HL-60/S4 treated with phorbol 12-myristate 13-acetate at 8.2 ng/mL for 4 days and 3 days (cell line): ENCODE data around the gene ABCC4.

Experiments
- in situ Hi-C: fragments of 300-500 bp; cut with MboI; formaldehyde crosslinking; loops from 2 replicates; pipeline ENCODE4 v1.15.0; 2022; ENCODE audit warnings: low sequenced_read_pairs

Gene ABCC4

DNA sequence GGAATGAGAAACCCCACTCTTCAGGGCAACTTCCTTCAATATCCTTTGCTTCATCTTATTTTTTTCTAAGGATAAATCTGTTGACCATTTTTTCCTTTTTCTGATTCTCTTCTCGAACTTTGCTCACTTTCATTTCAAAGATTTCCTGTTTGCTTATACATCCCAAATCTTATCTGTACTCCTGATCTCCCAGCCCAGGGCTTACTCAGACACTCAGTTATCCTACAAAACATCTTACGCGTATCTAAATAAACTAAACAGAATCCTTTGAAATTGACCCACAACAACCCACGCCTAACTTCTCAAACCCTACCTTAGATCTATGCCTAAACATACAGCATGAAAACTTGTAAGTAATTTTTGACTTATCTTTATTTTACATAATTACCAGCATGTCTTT is 179.2 kb downstream of the ABCC4 start:
- in situ Hi-C loops: no loop called here

DNA sequence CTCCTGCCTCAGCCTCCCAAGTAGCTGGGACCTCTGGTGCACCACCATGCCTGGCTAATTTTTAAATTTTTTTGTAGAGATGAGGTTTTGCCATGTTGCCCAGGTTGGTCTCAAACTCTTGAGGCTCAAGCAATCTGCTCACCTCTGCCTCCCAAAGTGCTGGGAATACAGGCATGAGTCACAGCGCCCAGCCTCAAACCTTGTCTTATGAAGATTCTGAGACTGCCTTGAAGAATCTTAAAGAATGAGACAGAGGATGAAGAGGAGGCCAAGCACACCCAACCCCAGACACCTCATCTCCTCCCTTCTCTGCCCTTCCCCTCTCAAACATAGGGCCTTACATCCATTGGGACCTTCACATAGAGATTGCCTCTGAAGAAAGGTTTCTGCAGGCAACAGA is 179.7 kb downstream of the ABCC4 start:
- in situ Hi-C loops: no loop called here

GRCh38 chr13:95120650-95121049 is 180.6 kb downstream of the ABCC4 start:
- in situ Hi-C loops: no loop called here

GRCh38 chr13:95118541-95119324 is 182.5 kb downstream of the ABCC4 start:
- in situ Hi-C loops: no loop called here

- in situ Hi-C loops: no loop called here
Observed at GRCh38 chr13:95117092-95117491, 184.2 kb downstream of the ABCC4 start.

GRCh38 chr13:95115525-95115924 is 185.7 kb downstream of the ABCC4 start:
- in situ Hi-C loops: no loop called here

- in situ Hi-C loops: no loop called here
Observed at GRCh38 chr13:95113601-95114000, 187.7 kb downstream of the ABCC4 start.

DNA sequence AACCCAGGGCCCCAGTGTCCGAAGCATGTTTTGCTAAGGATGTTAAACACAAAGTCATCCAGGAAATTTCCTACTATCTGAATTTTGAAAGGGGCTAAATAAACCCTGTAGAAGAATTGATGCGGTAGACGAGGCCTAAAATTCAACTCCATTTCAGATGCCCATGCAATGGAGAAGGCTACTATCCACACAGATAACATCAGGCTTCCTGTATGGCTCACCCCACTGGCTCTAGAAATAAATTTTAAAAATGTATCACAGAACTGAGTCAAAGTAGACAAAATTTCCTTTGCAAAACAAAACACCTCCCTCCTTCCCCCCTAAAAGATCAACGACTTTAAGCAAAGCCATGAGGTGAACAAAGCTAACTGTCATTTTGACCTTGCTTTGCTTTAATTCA is 188.4 kb downstream of the ABCC4 start:
- in situ Hi-C loops: no loop called here

DNA sequence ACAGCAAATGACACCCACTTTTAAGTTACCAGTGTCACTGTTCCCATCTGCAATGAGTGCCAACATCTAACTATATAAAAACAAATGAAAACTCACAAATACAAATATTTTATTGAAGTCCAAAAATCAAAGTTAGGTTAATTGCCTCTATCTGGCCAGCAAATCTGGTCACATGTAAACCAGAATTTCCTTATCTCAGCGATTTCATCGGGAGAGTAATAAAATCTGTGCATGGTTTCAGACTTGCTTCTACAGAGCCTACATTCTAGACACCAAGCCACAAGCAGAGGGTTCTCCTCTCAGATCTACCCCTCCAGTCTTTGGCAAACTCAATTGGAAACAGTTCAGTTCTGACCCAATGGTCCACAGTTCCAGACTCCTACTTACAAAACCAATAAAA is 189.6 kb downstream of the ABCC4 start:
- in situ Hi-C loops: no loop called here

DNA sequence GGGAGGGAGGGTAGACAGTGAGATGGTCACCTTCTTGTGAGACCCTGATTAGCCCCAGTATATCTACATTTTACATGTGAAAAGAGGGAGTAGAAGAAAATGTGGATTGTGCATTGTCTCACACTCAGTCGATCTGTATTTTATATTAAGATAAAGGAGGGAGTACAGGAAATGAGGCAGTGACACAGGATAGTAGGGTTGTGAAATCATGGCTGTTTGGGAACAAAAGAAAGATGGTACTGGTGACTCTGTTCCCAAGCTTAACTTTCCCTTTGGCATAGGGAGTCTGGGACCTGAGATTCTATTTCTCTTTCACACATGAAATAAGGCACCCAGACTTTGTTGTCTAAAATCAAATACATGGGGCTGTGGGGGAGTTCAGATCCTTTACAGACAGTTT is 194.7 kb downstream of the ABCC4 start:
- in situ Hi-C loops: no loop called here

DNA sequence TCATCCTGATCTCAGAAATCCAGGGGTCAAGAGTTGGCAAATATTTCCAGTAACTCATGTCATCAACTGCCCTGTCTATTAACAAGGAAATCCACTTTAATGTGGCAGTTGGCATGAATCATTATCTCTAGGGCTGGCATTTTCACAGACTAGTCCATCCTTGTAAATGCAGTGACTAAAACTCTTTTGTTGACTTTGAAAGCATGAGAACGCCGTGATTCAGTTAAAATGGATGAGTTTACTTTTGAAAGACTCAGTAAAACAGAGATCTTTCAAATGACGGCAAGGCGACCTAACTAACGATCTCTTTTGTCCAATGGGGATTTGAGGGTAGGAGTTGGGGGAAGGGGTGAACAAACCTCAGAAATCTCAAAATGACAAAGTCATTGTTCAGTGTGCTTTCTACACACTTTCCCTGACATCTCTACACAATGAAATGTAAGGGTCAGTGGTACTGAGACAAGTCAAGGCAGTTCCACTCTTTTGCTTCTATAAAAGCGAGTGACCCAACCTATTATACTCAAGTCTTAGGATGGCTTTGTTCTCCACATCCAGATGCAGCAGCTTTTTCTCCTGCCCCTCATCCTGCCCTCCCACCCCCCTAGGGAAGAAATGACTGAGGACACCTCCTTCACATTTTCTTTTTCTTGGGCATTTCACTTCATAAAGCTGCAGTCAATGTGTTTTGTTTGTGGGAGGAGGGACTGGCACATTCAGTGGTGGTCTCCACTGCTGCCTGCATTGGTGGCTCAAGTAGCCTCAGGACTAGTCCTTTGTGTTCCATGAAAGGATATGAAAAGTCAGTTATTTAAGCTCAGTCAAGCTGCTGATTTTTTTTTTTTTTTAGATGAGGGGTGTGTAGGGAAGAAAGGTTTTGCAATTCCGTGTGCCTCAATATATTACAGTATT is 200.5 kb downstream of the ABCC4 start:
- in situ Hi-C loops: no loop called here

DNA sequence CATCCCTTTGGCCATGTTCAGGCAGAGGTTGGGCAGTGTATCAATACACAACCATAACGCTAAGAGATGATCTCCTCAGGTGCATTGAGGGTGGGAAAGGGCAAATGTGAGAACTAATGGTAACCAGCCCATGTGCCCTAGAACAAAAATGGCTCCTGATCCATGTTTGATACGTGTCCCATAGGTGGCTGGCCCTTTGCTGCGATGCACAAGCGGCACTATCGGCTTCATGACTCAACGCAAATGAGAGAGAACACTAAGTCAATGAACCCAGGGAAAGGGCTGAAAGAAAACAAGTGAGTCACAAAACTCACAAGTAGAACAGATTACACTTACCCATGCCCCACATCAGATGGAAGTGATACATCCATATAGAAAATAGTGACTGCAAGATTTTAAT is 201.7 kb downstream of the ABCC4 start:
- in situ Hi-C loops: no loop called here

GRCh38 chr13:95098916-95099315 is 202.3 kb downstream of the ABCC4 start:
- in situ Hi-C loops: no loop called here

GRCh38 chr13:95091755-95092154 is 209.5 kb downstream of the ABCC4 start:
- in situ Hi-C loops: no loop called here

GRCh38 chr13:95087746-95088305 is 213.4 kb downstream of the ABCC4 start:
- in situ Hi-C loops: no loop called here

DNA sequence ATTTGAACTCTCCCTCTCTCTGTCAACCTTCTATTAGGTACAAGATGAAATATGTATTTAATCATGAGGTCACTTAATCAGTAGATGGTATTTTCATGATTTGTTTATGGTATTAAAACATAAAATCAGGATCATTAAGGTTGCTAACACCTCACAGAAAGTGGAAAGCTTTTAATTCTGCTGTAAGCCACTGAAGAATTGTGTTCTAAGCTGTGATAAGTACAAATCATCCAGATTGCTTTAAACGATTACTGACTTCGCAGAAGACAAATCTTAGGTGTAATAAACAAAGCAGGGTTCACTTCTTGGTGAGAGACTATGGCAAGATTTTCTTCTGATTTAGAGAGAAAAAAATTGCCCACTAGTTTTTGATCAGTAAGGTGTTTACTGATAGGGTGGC is 214.5 kb downstream of the ABCC4 start:
- in situ Hi-C loops: no loop called here

DNA sequence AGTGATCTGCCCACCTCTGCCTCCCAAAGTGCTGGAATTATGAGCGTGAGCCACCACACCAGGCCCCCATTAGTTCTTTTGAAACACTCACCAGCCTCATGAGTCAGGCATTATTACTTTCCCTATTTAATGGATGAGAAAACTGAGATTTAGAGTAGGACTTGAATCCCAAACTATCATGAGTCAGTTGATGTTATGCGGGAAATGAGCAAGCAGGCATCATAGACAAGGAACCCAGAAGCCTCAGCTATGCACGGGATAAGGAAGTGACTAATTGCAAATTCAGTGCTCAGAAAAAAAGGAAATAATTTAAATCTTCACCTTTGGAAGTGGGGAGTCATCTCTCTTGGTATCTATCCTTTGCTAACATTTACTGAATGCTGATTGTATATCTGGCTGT is 217.5 kb downstream of the ABCC4 start:
- in situ Hi-C loops: no loop called here

- in situ Hi-C loops: no loop called here
Observed at GRCh38 chr13:95083066-95083465, 218.2 kb downstream of the ABCC4 start.

DNA sequence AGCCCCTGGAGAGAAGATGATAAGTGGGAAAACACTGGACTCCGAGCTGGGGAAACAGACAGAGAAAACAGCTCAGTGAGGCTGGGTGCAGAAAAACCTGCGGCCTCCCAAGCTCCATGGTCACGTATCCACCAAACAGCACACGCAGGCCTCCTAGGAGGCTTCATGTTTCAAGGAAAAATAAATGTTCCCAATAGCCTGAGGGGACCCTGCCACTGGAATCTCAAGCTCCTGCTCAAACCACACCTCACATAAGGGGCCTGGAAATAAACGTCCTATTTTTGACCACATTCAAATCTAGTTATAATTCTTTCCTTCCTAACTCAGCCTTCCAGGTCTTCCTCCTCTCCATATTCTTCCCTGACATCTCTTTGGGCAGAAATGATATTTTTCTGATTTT is 225.7 kb downstream of the ABCC4 start:
- in situ Hi-C loops: no loop called here

DNA sequence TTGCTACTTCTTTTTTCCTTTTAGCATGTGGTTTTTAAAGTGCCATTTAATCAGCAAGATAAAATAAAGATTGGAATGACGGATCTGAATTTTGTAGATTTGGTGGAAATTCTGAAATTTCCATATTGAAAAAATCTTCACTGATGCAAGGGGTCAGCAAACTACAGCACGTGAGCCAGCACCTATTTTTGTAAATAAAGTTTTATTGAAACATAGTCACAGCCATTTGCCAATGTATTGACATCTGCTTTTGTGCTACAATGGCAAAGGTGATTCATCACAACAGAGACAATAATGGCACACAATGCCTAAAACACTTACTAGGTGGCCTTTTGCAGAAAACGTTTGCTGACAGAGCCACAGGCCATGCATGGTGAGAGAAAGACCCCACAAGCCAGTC is 226.4 kb downstream of the ABCC4 start:
- in situ Hi-C loops: no loop called here

GRCh38 chr13:95073747-95074311 is 227.4 kb downstream of the ABCC4 start:
- in situ Hi-C loops: no loop called here
